ENCODE measurements around the gene MMP23B. TPM values are rescaled to one million over a fixed set of nuclear protein-coding genes. Genes with fewer than 3 reads are reported as not detected.

Gene MMP23B
- total RNA-seq, 4 donors from 2014 or later, result 1.2 to 6.6 (median 3.8) TPM

DNA sequence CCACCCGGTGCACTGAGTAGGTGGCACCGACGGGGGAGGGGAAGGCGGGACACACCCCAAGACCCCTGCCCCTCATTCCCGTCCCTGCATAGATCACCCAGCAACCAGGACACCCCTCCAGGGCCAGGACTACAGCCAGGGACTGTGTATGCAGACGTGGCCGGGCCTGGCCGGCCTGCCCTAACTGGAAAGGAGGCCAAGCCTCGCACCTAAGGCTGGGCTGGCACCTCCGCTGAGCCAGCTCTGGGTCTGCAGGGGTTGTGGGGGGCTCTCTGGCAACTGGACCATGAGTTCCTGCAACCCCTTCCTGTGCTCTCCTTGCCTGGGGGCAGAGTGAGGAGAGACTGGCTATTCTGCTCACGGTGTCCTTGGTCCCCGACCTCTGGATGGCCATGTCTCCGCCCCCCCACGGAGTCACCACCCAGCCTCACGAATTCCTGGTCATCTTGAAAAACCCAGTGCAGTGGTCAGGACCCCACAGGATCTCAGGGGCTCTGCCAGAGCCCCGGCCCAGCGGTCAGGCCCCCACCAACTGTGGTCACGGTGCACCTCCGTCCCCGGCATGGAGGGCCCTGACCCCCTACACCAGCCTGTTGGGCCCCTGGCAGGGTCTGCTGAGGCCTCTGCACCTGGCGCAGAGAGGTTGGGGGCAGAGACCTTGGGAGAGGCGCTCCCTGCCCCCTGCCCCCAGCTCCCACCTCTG is 31.0 kb upstream of the MMP23B start:
- Histone ChIP-seq H3K4me3 (peak overlapping the region in 1 of 4 donors; percentile 55), H3K4me1 (peaks cover 0 to 26% (median 4%) of the 10 kb centered on the region in 4 donors), H3K27ac (no peak overlapping the region), H3K36me3 (no peaks in the 10 kb centered on the region), H3K27me3 (peaks cover 0 to 42% of the 10 kb centered on the region in 2 donors), H3K9me3 (no peaks in the 10 kb centered on the region)
- 63 to 66% methylated on average over 16 to 21 of the region's 22 CpGs for WGBS, 2 donors
- DNase-seq (ENCODE audit: low spot score in 2 of 2), result no peak
- TF ChIP-seq, protein P1, sequence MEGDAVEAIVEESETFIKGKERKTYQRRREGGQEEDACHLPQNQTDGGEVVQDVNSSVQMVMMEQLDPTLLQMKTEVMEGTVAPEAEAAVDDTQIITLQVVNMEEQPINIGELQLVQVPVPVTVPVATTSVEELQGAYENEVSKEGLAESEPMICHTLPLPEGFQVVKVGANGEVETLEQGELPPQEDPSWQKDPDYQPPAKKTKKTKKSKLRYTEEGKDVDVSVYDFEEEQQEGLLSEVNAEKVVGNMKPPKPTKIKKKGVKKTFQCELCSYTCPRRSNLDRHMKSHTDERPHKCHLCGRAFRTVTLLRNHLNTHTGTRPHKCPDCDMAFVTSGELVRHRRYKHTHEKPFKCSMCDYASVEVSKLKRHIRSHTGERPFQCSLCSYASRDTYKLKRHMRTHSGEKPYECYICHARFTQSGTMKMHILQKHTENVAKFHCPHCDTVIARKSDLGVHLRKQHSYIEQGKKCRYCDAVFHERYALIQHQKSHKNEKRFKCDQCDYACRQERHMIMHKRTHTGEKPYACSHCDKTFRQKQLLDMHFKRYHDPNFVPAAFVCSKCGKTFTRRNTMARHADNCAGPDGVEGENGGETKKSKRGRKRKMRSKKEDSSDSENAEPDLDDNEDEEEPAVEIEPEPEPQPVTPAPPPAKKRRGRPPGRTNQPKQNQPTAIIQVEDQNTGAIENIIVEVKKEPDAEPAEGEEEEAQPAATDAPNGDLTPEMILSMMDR (IDR thresholded peaks at IDR 0.05), result no peak
- no peak for TF ChIP-seq EP300 (IDR thresholded peaks at IDR 0.05)
- TF ChIP-seq POLR2A (IDR thresholded peaks at IDR 0.05), result no peak

DNA sequence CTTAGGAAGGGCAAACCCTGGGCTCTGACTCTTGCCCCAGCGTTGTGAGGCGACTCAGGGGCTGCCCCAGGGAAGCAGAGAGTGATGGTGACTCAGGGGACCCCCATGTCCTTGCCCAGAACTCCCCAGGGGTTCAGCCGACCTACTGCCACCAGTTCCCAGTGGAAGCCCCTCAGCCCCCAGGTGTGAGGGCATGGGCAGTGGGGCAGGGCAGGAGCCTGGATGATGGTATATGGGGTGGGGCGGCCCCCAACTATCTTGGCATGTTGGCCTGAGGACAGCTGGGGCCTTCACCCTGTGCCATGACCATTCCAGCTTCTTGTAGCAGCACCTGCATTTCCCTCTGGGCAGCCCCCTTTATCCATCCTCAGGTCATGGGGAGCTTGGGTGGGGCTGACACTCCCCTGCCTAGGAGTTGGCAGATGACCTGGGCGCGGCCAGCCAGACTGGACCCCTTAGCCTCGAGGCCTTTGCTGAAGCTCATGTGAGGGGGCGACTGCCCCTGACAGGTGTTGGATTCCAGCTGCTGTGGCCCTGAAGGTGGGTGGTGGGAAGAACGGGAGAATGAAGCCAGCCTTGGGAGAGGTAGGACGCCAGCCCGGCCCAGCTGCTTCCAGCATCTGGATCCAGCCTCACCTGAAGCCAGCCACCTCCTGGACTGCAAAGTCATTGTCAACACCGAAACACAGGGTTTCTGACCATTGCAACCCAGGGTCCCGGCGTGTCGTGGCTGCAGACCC is 30.2 kb upstream of the MMP23B start:
- TF ChIP-seq POLR2A (IDR thresholded peaks at IDR 0.05) (no peak), EP300 (IDR thresholded peaks at IDR 0.05) (no peak)
- TF ChIP-seq, protein P1 (IDR thresholded peaks at IDR 0.05), result no peak
- DNase-seq (ENCODE audit: low spot score in 2 of 2), result no peak
- H3K4me3 ChIP-seq, result no peak overlapping the region
- 69 to 84% methylated on average over 3 to 13 of the region's 15 CpGs for WGBS, 2 donors
- H3K27me3 ChIP-seq, result peaks cover 0 to 41% of the 10 kb centered on the region in 2 donors
- H3K4me1 ChIP-seq, result peaks cover 0 to 26% (median 4%) of the 10 kb centered on the region in 4 donors
- no peaks in the 10 kb centered on the region for H3K36me3 ChIP-seq
- no peak overlapping the region for H3K27ac ChIP-seq
- H3K9me3 ChIP-seq, result no peaks in the 10 kb centered on the region

DNA sequence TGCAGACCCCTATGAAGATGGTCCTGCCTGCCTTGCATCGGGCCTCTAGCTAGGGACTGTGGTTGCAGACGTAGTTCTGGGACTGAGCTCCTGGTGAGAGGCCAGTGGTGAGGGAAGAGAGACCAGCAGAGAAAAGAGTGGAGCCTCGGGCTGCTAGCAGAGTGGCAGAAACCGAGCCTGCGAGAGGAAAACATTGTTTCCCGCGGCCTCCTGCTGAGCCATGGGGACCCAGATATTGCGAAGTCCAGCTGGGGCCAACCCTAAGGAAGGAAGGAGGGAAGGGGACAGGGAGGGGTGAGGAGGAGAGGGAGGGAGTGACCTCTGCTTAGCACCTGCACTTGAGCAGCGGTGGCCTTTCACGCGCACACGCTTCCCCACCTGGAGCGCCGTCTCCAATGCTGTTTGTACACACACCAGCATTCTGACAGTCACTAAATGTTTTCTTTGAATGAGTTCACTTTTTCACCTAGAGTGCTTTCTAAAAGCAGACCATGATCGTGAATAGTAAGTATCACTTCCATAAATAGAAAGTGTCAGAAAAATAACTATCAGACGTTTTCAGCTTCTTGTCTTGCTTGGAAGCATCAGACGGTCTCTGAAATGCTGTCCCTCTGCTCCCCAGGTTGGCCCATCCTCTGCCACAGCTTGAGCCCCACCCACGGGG is 29.5 kb upstream of the MMP23B start:
- 55 to 62% methylated on average over 18 of the region's 18 CpGs for WGBS, 2 donors
- no peak for DNase-seq (ENCODE audit: low spot score in 2 of 2)
- H3K9me3 ChIP-seq, result no peaks in the 10 kb centered on the region
- no peak for TF ChIP-seq EP300 (IDR thresholded peaks at IDR 0.05)
- H3K27ac ChIP-seq, result no peak overlapping the region
- peaks cover 0 to 21% (median 4%) of the 10 kb centered on the region in 4 donors for H3K4me1 ChIP-seq
- no peak overlapping the region for H3K4me3 ChIP-seq
- peaks cover 0 to 34% of the 10 kb centered on the region in 2 donors for H3K27me3 ChIP-seq
- no peaks in the 10 kb centered on the region for H3K36me3 ChIP-seq

DNA sequence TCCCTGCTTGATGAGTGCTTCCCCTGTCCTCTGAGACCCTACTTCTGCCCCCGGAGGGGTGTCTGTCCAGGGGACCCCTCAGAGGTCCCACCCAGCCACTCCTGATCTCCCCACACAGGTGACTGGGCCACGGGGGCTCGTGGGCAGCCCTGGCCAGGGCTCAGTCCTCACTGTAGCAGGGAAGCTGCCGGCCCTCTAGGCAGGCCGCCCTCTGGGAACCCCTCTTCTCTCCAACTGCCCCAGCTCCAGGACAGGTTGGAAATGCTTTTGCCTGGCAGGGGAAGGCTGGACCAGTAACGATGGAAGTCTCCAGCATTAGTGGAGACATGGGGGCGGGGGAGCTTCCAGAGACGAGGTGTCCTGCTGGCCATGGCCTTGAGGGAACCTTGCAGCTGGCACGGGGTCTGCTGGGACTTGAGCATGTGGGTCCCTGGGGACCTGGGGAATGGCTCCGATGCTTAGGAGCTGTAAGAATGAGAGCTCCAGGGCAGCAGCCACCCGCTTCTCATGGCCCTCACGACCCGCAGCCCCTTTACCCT is 28.9 kb upstream of the MMP23B start:
- Histone ChIP-seq H3K36me3 (no peaks in the 10 kb centered on the region), H3K4me3 (no peak overlapping the region), H3K27me3 (peaks cover 0 to 28% of the 10 kb centered on the region in 2 donors), H3K4me1 (peaks cover 0 to 16% (median 4%) of the 10 kb centered on the region in 4 donors), H3K9me3 (no peaks in the 10 kb centered on the region), H3K27ac (no peak overlapping the region)
- DNase-seq (ENCODE audit: low spot score in 2 of 2), result no peak
- TF ChIP-seq EP300 (IDR thresholded peaks at IDR 0.05), result no peak
- TF ChIP-seq, protein P1 (IDR thresholded peaks at IDR 0.05), result no peak
- TF ChIP-seq POLR2A (IDR thresholded peaks at IDR 0.05), result no peak
- 53 to 71% methylated on average over 4 to 13 of the region's 13 CpGs for WGBS, 2 donors

DNA sequence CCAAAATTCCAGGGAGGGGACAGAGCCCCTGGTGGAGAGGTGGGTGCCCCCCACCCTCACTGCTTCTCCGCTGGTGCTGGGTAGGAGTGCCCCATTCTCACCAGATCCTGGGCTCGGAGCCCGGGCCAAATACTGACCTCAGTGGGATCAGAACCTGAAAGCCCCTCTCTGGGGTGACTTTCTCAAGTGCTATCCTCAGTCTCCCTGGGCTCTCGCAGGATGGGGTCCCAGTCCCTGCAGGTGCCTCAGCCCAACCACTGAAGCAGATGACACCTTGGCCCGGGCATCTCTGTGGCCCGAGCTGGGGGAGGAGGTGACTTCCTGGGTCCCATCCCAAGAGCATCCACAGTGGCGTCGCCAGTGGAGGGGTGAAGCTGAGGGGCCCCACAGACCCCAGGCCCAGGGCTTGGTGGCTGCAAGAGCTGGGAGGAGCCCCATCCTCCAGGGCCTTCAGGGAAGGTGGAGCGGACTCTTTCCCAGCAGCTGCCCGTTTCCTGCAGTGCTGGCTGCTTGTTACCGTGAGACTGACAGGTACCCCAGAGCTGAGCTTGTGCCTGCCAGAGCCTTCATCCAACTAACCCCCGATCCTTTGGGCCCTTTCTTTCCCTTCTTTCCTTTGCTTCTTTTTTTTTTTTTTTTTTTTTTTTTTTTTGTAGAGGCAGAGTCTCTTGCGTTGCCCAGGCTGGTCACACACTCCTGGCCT is 28.2 kb upstream of the MMP23B start:
- Histone ChIP-seq H3K4me1 (peaks cover 0 to 16% (median 4%) of the 10 kb centered on the region in 4 donors), H3K4me3 (no peak overlapping the region), H3K27me3 (peaks cover 0 to 21% of the 10 kb centered on the region in 2 donors), H3K9me3 (no peaks in the 10 kb centered on the region), H3K36me3 (no peaks in the 10 kb centered on the region), H3K27ac (no peak overlapping the region)
- WGBS, 2 donors, result 57 to 68% methylated on average over 9 to 10 of the region's 13 CpGs
- TF ChIP-seq POLR2A (IDR thresholded peaks at IDR 0.05), result no peak
- TF ChIP-seq, protein P1 (IDR thresholded peaks at IDR 0.05), result no peak
- no peak for DNase-seq (ENCODE audit: low spot score in 2 of 2)

All from tibial nerve (tissue), 4 donors.